H1 (cell line): Measurements from ENCODE around the gene MLN. TPM values are rescaled to one million over a fixed set of nuclear protein-coding genes. Genes with fewer than 3 reads are reported as not detected.

ENCODE experiments used
- CHD1 ChIP-seq: IDR thresholded peaks from 2 replicates; pipeline ENCODE4 v1.6.1; 2012; ENCODE audit warnings: low read depth, low read length, improper control_type of control experiment
- CREB1 ChIP-seq: IDR thresholded peaks from 2 replicates; pipeline ENCODE4 v1.6.1; 2012; ENCODE audit warnings: inconsistent platforms
- NRF1 ChIP-seq: IDR thresholded peaks from 2 replicates; pipeline ENCODE4 v1.6.1; 2011; ENCODE audit warnings: mild to moderate bottlenecking, low read depth, low read length, improper control_type of control experiment
- PHF8 ChIP-seq: fragments of 200-600 bp; sonication (generic); conservative IDR thresholded peaks from 2 replicates; pipeline ENCODE4 v1.7.1; 2012; ENCODE audit warnings: low read depth, mild to moderate bottlenecking, inconsistent platforms, low read length, moderate library complexity
- POLR2A ChIP-seq, 2 experiments: IDR thresholded peaks; 1 replicate in 1 of 2; 2 replicates in 1 of 2; pipeline ENCODE4 v1.6.1; 2011; ENCODE audit warnings: low read depth in 2 of 2, low read length in 2 of 2, mild to moderate bottlenecking in 2 of 2; ENCODE audit errors: control extremely low read depth in 1 of 2
- RXRA ChIP-seq: IDR thresholded peaks from 2 replicates; pipeline ENCODE4 v1.6.1; 2011; ENCODE audit warnings: low read depth, mild to moderate bottlenecking, low read length, moderate library complexity; ENCODE audit not compliant: insufficient read depth
- SAP30 ChIP-seq: fragments of 300-600 bp; sonication (generic); IDR thresholded peaks from 2 replicates; pipeline ENCODE4 v1.7.1; 2012; ENCODE audit warnings: low read length, moderate library complexity, mild to moderate bottlenecking, inconsistent platforms; ENCODE audit not compliant: insufficient read depth, insufficient replicate concordance
- SIN3A ChIP-seq, 2 experiments: IDR thresholded peaks in 1 of 2; conservative IDR thresholded peaks in 1 of 2; 2 replicates each; pipeline ENCODE4 v1.6.1; 2011 to 2012; ENCODE audit warnings: low read length in 2 of 2, improper control_type of control experiment in 1 of 2, low read depth in 1 of 2, mild to moderate bottlenecking in 1 of 2
- SIX5 ChIP-seq: IDR thresholded peaks from 2 replicates; pipeline ENCODE4 v1.6.1; 2011; ENCODE audit warnings: mild to moderate bottlenecking, low read depth, low read length
- TAF7 ChIP-seq: optimal IDR thresholded peaks from 2 replicates; pipeline ENCODE3; 2011; ENCODE audit warnings: low read depth, mild to moderate bottlenecking, inconsistent platforms, low read length, moderate library complexity, borderline replicate concordance
- TBP ChIP-seq: IDR thresholded peaks from 2 replicates; pipeline ENCODE4 v1.6.1; 2011; ENCODE audit warnings: low read depth, low read length, improper control_type of control experiment
- TCF12 ChIP-seq: IDR thresholded peaks from 2 replicates; pipeline ENCODE4 v1.6.1; 2011; ENCODE audit warnings: low read depth, mild to moderate bottlenecking, low read length
- polyA plus RNA-seq, 7 experiments: library from polyadenylated mRNA; depleted of rRNA in 3 of 7; stranded (reverse) in 5 of 7; unstranded in 2 of 7; fragments of >200 nt in 5 of 7; fragments of 200-250 nt in 2 of 7; gene quantifications; 1 replicate in 5 of 7; 2 replicates in 1 of 7; 4 replicates in 1 of 7; pipeline versions ENCODE4 v1.2.1 to v1.2.3, GENCODE V29; 2011 to 2013; ENCODE audit warnings: missing spikeins in 2 of 7, mixed read lengths in 2 of 7
- total RNA-seq: library from RNA; stranded (reverse); fragmentation: NEBNext Ultra II Directional; extraction: Animal tissue kit (Norgen Biotek cat#: 25700); gene quantifications from 2 replicates; pipeline ENCODE4 v1.2.1, GENCODE V29; 2021
- TF ChIP-seq, protein P1 (sequence below), 3 experiments: IDR thresholded peaks; 1 replicate in 2 of 3; 2 replicates in 1 of 3; pipeline versions ENCODE4 v1.5.1 to v1.6.1; 2011; ENCODE audit warnings: low read length in 3 of 3, mild to moderate bottlenecking in 3 of 3, inconsistent platforms in 2 of 3, low read depth in 1 of 3, moderate library complexity in 1 of 3; ENCODE audit not compliant: insufficient read depth in 1 of 3; ENCODE audit errors: control extremely low read depth in 1 of 3

The MLN gene
- total and polyA plus RNA-seq, 2 of the 8 experiments (the other 6 are each of a cell fraction or from before 2014, with no cell fraction given) = not detected

DNA sequence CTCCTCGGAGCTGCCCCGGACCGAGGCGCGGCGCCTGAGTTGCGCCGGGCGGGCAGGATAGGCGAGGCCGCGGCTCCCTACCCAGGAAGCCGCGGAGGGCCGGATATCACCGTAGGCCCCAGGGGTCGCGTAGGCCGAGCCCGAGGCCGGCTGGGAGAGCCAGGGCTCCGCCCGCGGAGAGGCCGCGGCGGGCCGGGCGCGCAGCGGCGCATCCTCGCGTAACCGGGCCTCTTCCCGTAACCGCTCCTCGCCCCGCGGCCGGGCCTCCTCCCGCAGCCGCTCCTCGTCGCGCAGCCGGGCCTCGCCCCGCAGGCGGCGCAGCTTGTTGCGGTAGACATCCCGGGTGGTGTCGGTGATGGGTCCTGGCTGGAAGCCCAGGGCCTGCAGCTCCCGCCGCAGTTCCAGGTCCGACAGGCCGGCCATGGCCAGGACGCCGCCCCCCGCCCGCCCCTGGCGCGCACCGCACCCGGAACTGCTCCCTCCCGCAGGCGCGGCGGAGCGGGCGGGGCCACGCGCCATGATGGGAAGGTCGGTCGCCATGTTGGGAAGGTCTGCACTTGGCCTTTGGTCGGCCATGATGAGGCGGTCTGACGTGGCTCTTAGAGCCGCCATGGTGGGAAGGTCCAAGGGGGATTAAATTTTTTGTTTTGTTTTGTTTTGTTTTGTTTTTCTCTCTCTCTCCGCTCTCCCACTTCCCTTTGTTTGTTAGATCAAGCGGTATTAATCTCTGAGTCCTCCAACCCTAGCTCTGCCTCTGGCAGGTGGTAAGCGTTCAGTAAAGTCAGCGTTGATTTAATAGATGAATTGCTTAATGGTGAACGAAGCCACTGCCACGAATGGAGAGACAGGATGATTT lies 14.9 kb downstream of the MLN start, which contains the start of gene LEMD2 (continued):
- TF ChIP-seq PHF8 = peak; percentile 82
- no peak for TF ChIP-seq CHD1
- TF ChIP-seq NRF1 = no peak
- peak; percentile 64 for TF ChIP-seq TAF7
- peak; percentile 75 for TF ChIP-seq SAP30
- no peak for TF ChIP-seq RXRA
- TF ChIP-seq SIN3A (conservative IDR thresholded peaks at IDR 0.05 in 1 of 2, IDR thresholded peaks at IDR 0.05 in 1 of 2; ENCODE audit: low read depth in 1 of 2, low read length in 2 of 2) = peak in 1 of 2 experiments; percentile 88; a peak in 2 of 4 replicates
- peak; percentile 83; the same call in 1 of the 2 replicates for TF ChIP-seq CREB1
- TF ChIP-seq TBP = peak; percentile 57; the same call in 1 of the 2 replicates
- 0 out of 2 replicates have a peak, but pooled peaks have one; percentile 24 for TF ChIP-seq TCF12
- peak; percentile 90 for TF ChIP-seq SIX5
- TF ChIP-seq, protein P1, sequence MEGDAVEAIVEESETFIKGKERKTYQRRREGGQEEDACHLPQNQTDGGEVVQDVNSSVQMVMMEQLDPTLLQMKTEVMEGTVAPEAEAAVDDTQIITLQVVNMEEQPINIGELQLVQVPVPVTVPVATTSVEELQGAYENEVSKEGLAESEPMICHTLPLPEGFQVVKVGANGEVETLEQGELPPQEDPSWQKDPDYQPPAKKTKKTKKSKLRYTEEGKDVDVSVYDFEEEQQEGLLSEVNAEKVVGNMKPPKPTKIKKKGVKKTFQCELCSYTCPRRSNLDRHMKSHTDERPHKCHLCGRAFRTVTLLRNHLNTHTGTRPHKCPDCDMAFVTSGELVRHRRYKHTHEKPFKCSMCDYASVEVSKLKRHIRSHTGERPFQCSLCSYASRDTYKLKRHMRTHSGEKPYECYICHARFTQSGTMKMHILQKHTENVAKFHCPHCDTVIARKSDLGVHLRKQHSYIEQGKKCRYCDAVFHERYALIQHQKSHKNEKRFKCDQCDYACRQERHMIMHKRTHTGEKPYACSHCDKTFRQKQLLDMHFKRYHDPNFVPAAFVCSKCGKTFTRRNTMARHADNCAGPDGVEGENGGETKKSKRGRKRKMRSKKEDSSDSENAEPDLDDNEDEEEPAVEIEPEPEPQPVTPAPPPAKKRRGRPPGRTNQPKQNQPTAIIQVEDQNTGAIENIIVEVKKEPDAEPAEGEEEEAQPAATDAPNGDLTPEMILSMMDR (IDR thresholded peaks at IDR 0.05; ENCODE audit: control extremely low read depth in 1 of 3, insufficient read depth in 1 of 3, low read depth in 1 of 3, low read length in 3 of 3) = 0 out of 4 replicates have a peak, but pooled peaks of 1 of the 3 experiments have one; percentile 2
- peak in 1 of 2 experiments; percentile 52; a peak in 2 of 3 replicates for TF ChIP-seq POLR2A (IDR thresholded peaks at IDR 0.05; ENCODE audit: control extremely low read depth in 1 of 2, low read depth in 2 of 2, low read length in 2 of 2)
